ENCODE measurements around the gene EDN2. TPM values are rescaled to one million over a fixed set of nuclear protein-coding genes. Genes with fewer than 3 reads are reported as not detected.

The EDN2 gene
- total and polyA plus RNA-seq, 4 donors: 0.10 to 0.13 TPM; not detected in 2

DNA sequence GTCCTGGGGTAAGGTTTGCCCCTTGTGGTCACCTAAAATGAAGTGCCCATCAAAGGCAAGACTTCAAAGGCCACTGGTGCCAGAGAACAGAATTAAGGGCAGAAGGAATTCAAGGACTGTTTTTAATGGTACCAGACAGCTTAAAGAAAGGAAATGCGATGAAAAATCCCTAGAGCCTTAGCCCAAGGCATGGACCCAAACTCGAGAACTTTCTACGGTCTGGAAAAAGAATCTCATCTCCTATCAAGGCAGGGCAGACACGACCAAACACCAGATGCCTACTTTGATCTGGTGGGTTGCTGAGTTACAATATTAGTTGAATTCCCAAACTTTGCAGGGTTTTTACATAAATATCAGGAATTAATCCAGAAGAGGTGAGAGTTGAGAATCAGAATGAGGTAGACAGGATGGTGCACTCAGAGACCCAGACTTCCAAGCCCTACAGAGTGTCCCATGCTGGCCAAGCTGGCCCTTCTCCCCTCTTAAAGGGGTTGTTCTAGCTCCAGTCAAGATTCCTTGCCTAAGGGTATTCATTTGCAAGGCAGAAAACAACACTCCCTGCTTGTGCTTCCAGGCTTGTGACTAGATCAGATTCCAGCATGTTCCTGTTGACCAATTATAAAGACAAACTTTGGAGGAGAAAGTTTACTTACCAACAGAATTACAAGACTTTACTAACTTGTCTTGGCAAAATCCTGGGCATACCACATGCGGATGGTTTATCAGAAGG lies 48.0 kb downstream of the EDN2 start:
- Histone ChIP-seq H3K4me1 (ENCODE audit: control insufficient read depth in 4 of 4, insufficient read depth in 4 of 4, low read length in 3 of 4) (peaks cover 0 to 14% (median 8%) of the 10 kb centered on the region in 4 donors), H3K9ac (ENCODE audit: low read depth in 1 of 2, low read length in 2 of 2) (no peak overlapping the region), H3K27me3 (ENCODE audit: control insufficient read depth in 4 of 4, insufficient read depth in 4 of 4, low read length in 3 of 4) (peaks cover 0 to 3% (median 0%) of the 10 kb centered on the region in 4 donors), H3K27ac (ENCODE audit: low read depth in 1 of 2, low read length in 2 of 2) (no peak overlapping the region), H3K9me3 (ENCODE audit: control insufficient read depth in 4 of 4, low read length in 3 of 4) (no peaks in the 10 kb centered on the region), H3K4me3 (ENCODE audit: low read depth in 1 of 3, low read length in 3 of 3) (no peak overlapping the region), H3K36me3 (ENCODE audit: control insufficient read depth in 4 of 4, insufficient read depth in 3 of 4, low read depth in 1 of 4, low read length in 3 of 4) (no peaks in the 10 kb centered on the region)
- DNase-seq (ENCODE audit: low spot score): no peak
- 86% methylated on average over 5 of the region's 5 CpGs for WGBS
- TF ChIP-seq GABPA (IDR thresholded peaks at IDR 0.05 in 1 of 2, conservative IDR thresholded peaks at IDR 0.05 in 1 of 2) (no peak), SP1 (IDR thresholded peaks at IDR 0.05) (no peak), HNF4A (conservative IDR thresholded peaks at IDR 0.05) (no peak), YY1 (IDR thresholded peaks at IDR 0.05) (no peak), TAF1 (conservative IDR thresholded peaks at IDR 0.05) (no peak), RAD21 (IDR thresholded peaks at IDR 0.05) (no peak), FOXA2 (IDR thresholded peaks at IDR 0.05) (no peak)
- TF ChIP-seq, protein P1, sequence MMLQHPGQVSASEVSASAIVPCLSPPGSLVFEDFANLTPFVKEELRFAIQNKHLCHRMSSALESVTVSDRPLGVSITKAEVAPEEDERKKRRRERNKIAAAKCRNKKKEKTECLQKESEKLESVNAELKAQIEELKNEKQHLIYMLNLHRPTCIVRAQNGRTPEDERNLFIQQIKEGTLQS (IDR thresholded peaks at IDR 0.05): no peak
- TF ChIP-seq, protein P2, sequence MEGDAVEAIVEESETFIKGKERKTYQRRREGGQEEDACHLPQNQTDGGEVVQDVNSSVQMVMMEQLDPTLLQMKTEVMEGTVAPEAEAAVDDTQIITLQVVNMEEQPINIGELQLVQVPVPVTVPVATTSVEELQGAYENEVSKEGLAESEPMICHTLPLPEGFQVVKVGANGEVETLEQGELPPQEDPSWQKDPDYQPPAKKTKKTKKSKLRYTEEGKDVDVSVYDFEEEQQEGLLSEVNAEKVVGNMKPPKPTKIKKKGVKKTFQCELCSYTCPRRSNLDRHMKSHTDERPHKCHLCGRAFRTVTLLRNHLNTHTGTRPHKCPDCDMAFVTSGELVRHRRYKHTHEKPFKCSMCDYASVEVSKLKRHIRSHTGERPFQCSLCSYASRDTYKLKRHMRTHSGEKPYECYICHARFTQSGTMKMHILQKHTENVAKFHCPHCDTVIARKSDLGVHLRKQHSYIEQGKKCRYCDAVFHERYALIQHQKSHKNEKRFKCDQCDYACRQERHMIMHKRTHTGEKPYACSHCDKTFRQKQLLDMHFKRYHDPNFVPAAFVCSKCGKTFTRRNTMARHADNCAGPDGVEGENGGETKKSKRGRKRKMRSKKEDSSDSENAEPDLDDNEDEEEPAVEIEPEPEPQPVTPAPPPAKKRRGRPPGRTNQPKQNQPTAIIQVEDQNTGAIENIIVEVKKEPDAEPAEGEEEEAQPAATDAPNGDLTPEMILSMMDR (IDR thresholded peaks at IDR 0.05; ENCODE audit: low read depth, low read length, missing input control): no peak
- TF ChIP-seq, protein P3, sequence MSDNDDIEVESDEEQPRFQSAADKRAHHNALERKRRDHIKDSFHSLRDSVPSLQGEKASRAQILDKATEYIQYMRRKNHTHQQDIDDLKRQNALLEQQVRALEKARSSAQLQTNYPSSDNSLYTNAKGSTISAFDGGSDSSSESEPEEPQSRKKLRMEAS (IDR thresholded peaks at IDR 0.05): no peak

DNA sequence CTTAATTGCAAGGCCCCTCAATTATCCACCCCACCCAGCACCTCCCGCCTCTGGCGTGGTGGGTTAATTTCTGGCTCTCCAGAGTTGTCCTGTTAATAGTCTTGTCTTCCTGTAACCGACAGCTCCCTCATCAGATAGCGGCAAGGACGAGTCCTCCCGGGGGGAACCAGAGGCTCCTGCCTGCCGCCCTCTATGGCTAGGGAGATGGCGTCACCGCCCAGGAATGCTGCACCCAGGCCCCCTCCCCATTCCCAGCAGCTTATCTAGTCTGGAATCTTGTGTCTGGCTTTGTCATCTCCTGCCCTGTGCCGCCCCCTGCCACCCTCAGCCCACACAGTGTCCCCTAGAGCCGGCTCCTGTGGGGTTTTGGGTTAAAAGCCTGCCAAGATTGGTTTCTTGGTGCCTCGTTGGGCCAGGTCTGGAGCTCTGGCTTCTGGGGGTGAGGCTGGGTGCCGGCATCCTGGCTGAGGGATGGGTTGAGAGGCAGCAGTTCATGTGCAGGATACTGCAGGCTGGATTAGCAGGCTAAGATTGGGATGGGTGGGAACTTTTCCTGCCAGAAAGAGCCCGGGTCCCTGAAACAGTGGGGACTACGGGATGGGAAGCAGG lies 48.8 kb downstream of the EDN2 start:
- peaks cover 0 to 3% (median 0%) of the 10 kb centered on the region in 4 donors for H3K27me3 ChIP-seq (ENCODE audit: control insufficient read depth in 4 of 4, insufficient read depth in 4 of 4, low read length in 3 of 4)
- H3K9me3 ChIP-seq (ENCODE audit: control insufficient read depth in 4 of 4, low read length in 3 of 4): no peaks in the 10 kb centered on the region
- no peak overlapping the region for H3K9ac ChIP-seq (ENCODE audit: low read depth in 1 of 2, low read length in 2 of 2)
- H3K4me1 ChIP-seq (ENCODE audit: control insufficient read depth in 4 of 4, insufficient read depth in 4 of 4, low read length in 3 of 4): peaks cover 0 to 14% (median 8%) of the 10 kb centered on the region in 4 donors
- H3K4me3 ChIP-seq (ENCODE audit: low read depth in 1 of 3, low read length in 3 of 3): no peak overlapping the region
- DNase-seq (ENCODE audit: low spot score): no peak
- H3K36me3 ChIP-seq (ENCODE audit: control insufficient read depth in 4 of 4, insufficient read depth in 3 of 4, low read depth in 1 of 4, low read length in 3 of 4): no peaks in the 10 kb centered on the region
- WGBS: 47% methylated on average over 15 of the region's 15 CpGs
- H3K27ac ChIP-seq (ENCODE audit: low read depth in 1 of 2, low read length in 2 of 2): no peak overlapping the region
- TF ChIP-seq YY1 (IDR thresholded peaks at IDR 0.05) (no peak), NR2F2 (IDR thresholded peaks at IDR 0.05) (no peak), SP1 (IDR thresholded peaks at IDR 0.05) (no peak), HNF4A (conservative IDR thresholded peaks at IDR 0.05) (no peak), JUND (IDR thresholded peaks at IDR 0.05) (no peak), EGR1 (IDR thresholded peaks at IDR 0.05; ENCODE audit: low read depth in 2 of 2) (no peak), TAF1 (conservative IDR thresholded peaks at IDR 0.05) (no peak), GABPA (IDR thresholded peaks at IDR 0.05 in 1 of 2, conservative IDR thresholded peaks at IDR 0.05 in 1 of 2) (no peak), FOXA1 (IDR thresholded peaks at IDR 0.05) (no peak)
- TF ChIP-seq, protein P3 (IDR thresholded peaks at IDR 0.05): no peak
- TF ChIP-seq, protein P4, sequence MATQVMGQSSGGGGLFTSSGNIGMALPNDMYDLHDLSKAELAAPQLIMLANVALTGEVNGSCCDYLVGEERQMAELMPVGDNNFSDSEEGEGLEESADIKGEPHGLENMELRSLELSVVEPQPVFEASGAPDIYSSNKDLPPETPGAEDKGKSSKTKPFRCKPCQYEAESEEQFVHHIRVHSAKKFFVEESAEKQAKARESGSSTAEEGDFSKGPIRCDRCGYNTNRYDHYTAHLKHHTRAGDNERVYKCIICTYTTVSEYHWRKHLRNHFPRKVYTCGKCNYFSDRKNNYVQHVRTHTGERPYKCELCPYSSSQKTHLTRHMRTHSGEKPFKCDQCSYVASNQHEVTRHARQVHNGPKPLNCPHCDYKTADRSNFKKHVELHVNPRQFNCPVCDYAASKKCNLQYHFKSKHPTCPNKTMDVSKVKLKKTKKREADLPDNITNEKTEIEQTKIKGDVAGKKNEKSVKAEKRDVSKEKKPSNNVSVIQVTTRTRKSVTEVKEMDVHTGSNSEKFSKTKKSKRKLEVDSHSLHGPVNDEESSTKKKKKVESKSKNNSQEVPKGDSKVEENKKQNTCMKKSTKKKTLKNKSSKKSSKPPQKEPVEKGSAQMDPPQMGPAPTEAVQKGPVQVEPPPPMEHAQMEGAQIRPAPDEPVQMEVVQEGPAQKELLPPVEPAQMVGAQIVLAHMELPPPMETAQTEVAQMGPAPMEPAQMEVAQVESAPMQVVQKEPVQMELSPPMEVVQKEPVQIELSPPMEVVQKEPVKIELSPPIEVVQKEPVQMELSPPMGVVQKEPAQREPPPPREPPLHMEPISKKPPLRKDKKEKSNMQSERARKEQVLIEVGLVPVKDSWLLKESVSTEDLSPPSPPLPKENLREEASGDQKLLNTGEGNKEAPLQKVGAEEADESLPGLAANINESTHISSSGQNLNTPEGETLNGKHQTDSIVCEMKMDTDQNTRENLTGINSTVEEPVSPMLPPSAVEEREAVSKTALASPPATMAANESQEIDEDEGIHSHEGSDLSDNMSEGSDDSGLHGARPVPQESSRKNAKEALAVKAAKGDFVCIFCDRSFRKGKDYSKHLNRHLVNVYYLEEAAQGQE (IDR thresholded peaks at IDR 0.05): no peak
- TF ChIP-seq, protein P5, sequence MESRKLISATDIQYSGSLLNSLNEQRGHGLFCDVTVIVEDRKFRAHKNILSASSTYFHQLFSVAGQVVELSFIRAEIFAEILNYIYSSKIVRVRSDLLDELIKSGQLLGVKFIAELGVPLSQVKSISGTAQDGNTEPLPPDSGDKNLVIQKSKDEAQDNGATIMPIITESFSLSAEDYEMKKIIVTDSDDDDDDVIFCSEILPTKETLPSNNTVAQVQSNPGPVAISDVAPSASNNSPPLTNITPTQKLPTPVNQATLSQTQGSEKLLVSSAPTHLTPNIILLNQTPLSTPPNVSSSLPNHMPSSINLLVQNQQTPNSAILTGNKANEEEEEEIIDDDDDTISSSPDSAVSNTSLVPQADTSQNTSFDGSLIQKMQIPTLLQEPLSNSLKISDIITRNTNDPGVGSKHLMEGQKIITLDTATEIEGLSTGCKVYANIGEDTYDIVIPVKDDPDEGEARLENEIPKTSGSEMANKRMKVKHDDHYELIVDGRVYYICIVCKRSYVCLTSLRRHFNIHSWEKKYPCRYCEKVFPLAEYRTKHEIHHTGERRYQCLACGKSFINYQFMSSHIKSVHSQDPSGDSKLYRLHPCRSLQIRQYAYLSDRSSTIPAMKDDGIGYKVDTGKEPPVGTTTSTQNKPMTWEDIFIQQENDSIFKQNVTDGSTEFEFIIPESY (IDR thresholded peaks at IDR 0.05): no peak

Measured in liver (tissue), 9 donors.